RPMI8226 (cell line): ENCODE results near the gene ISY1.
"Not testable (repeated sequence)": the region's sequence is repeated elsewhere in the genome, so short reads cannot be mapped to it uniquely, and the experiment has no call there.

ENCODE experiments used
- DNase-seq: peaks from one replicate; pipeline ENCODE4 v3.0.0-alpha.2; 2015

ISY1 gene

GRCh38 chr3:129165594-129165993, 4.7 kb upstream of the ISY1 start:
- DNase-seq, result not testable (repeated sequence)

DNA sequence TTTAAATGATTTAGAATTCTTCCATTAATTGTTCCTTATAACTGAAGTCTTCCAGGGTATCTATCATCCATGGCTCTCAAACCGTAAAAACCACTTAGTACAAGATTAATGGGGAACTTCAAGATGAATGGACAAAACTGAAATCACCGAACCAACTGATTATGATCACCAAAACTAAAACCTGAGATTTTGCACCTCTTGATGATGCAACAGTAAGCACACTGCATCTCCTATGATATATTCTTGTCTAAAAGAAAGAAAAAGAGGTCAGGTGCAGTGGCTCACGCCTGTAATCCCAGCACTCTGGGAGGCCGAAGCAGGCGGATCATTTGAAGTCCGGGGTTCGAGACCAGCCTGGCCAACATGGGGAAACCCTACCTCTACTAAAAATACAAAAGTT, 3.6 kb upstream of the ISY1 start:
- DNase-seq, result no peak

- no peak for DNase-seq
These were observed 2.1 kb upstream of the ISY1 start for GRCh38 chr3:129162729-129163579.

- DNase-seq, result peak; percentile 60
These were observed 1.0 kb upstream of the ISY1 start for GRCh38 chr3:129161860-129162271.

GRCh38 chr3:129144786-129145185, 16.1 kb downstream of the ISY1 start:
- no peak for DNase-seq

- DNase-seq, result not testable (repeated sequence)
These were observed 19.9 kb downstream of the ISY1 start for GRCh38 chr3:129141011-129141410.

- DNase-seq, result no peak
These were observed 21.0 kb downstream of the ISY1 start for GRCh38 chr3:129139911-129140310.

GRCh38 chr3:129136275-129136674, 24.6 kb downstream of the ISY1 start:
- DNase-seq, result not testable (repeated sequence)

DNA sequence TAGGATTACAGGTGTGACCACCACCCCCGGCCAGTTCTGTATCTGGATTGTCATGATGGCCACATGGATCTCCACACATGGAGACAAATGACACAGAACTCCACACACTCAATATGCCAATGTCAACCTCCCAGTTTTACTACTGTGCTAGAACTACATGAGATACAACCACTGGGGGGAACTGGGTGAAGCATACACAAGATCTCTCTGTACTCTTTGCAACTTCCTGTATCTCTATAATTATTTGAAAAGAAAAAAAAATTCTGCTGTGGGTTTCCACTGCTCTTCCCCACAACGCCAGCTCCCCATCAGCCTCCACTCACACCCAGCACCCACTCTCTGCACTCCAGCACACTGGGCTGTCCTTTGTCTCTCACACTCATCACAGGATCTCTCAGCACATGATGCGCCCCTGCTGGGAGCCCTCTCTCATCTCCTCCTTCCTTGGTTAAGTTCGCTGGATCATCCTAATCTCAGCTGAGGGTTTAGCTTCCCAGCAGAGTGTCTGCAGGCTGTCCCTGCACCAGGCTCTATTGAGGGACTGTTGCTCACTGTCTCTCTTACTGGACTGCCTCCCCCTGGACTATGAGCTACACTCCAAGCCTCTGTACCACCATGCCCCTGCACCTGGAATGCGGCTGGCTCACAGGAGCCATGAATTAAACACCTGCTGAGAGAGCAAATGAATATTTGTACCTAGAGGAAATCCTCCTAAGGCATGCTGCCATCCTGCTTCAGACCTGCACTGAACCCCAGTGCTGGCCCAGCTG, 28.6 kb downstream of the ISY1 start:
- DNase-seq, result no peak

- no peak for DNase-seq
These were observed 29.3 kb downstream of the ISY1 start for GRCh38 chr3:129131465-129132088.

GRCh38 chr3:129130291-129130813, 30.5 kb downstream of the ISY1 start:
- no peak for DNase-seq

GRCh38 chr3:129128357-129129155, 32.3 kb downstream of the ISY1 start:
- no peak for DNase-seq

DNA sequence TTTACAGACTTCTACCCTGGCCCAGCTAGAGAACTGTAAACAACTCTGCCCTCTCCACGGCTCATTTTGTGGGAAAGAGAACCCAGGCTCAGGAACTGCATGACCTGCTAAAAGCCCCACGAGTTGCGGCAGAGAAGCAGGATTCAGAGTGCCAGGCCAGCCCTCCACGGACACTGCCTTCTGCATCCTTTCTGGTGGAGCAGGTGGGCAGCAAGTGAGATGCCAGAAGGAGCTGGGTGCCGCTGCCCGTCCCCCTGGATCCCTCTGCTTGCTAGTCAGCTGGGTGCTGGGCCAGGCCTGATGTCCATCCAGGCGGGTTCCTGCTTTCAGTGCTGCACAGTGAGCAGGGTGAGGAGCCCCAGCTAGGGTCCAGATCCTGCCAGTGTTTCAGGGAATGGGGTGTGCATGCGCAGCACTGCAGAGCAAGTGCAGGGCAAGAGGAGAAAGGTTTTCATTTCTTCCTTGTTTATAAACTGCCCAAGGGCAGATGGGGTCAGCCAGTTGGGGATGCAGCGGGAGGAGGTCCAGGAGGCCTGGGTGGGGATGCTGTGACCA, 34.1 kb downstream of the ISY1 start:
- DNase-seq, result no peak

DNA sequence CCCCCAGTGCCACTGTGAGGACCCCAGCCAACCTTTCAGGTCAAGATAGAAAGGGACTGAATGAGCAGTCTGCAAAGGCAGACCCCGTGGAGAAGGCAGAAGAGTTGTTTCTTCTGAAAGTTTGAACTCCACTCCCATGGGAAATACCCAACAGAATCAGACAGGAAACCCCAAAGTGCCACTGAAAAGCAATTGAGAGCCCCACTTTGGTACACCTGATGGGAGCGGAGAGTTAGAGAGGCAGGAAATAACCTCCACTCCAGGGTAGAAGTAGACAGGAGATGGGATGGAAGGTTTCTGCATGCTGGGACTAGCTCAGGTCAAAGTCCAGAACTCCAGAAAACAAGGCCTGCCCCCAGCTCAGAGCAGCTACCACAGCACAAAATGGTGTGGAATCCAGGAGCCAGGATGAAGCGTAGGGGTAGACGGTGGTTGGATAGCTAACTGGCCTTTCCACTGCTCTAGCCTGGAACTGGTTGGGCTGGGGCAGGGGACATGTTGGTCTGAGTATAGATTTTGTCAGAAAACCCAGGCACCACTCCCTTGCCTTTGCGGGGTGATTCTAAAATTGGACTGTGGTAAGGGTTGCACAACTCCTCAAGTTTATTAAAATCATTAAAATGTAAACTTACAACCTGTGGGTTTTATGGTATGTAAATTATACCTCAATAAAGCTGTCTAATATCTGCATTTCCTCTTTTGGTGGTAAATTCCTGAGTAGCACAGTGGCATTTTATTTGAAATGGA, 37.4 kb downstream of the ISY1 start:
- peak; percentile 21 for DNase-seq

DNA sequence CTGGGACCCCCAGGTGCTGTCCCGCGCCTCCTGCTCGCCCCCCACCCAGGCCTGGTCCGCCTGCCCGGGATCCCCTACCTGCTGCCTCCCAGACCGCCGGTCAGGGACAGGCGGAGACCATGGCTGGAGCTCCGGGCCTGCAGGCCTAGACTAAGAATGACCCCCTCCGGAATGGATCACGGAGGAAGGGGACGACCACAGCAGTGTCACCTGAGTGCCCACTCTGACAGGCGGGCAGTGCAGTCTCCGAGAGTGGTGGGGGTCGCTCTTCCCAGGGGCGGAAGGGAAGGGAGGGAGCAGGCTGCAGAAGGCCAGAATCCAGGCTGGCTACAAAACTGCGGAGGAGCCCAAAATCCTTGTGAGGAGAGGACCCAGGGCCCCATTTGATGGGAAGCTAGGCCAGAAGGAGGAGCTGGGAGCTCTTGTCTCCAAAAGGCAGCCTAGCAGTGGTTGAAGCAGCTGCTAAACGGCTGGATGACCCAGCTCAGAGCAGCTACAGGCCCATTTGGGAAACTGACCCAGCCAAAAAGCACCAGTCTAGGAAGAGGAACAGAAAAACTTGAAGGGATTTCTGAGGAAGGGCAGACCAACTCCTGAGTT, 38.4 kb downstream of the ISY1 start:
- DNase-seq, result peak; percentile 15

- peak; percentile 80 for DNase-seq
These were observed 39.0 kb downstream of the ISY1 start, which contains the start of gene RAB43 for GRCh38 chr3:129121792-129122411. TSS of gene RAB43 (minus strand) at chr3:129121804. CDS start at chr3:129121489, 315 bp downstream.

DNA sequence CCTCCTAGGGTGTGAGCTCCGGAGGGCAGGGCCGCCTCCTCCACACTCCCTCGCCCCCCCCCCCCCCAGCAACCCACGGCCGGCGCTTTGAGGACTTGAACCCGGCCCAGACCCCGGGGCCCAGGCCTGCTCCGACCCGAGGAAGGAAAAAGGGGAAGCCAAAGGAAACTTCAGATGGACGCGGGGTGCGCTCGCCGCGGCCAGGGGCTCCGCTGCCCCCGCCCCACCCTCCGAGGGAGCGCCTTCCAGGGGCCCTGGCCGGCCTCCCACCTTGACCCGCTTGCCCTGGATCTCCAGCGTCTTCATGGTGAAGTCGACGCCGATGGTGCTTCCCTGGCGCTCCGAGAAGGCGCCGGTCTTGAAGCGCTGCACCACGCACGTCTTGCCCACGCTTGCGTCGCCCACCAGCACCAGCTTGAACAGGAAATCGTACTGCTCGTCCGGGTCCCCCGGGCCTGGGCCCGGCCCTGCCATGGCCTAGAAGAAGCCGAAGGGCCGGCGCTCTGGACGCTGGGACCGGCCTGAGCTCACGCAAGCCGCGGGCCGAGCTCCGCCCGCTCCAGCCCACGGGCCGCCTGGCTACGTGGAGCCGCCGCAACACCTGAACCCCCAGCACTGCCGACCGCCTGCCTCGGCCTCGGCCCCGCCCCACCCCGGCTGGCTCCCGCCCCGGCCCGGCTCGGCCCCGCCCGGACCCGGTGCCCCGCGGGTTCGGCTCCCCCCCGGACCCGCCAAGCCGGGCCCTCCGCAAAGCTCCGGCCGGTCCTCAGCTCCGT, 39.7 kb downstream of the ISY1 start:
- peak; percentile 18 for DNase-seq

- peak; percentile 96 for DNase-seq
These were observed 40.4 kb downstream of the ISY1 start for GRCh38 chr3:129120254-129121004.
